ENCODE results near the gene A2ML1. TPM values are rescaled to one million over a fixed set of nuclear protein-coding genes. Genes with fewer than 3 reads are reported as not detected.

A2ML1 gene
- total and polyA plus RNA-seq, 2 of the 4 experiments (the other 2 are of a cell fraction) = not detected

- no peak overlapping the region for H4K5ac ChIP-seq (ENCODE audit: low read depth, low read length)
- no peak overlapping the region for H3K56ac ChIP-seq (ENCODE audit: extremely low read depth, insufficient read depth, low read length)
- no peaks in the 10 kb centered on the region for H4K20me1 ChIP-seq (ENCODE audit: insufficient read depth, low read length)
- dilution Hi-C loops (cut with HindIII; ENCODE audit: low sequenced_read_pairs, unreplicated experiment) (no loop called here), in situ Hi-C loops (cut with MboI; ENCODE audit: low sequenced_read_pairs) (loop anchor here (5.0 kb wide), 1 partner anchor 208 kb away; no protein-coding TSS in a partner anchor), intact Hi-C loops (cut with micrococcal nuclease) (loop anchor here (1.0 to 10.0 kb wide), 4 partner anchors 148 to 346 kb away; partner anchors contain the start of gene CLEC4E)
- H4K8ac ChIP-seq (ENCODE audit: low read depth in 2 of 2, low read length in 2 of 2) = no peak overlapping the region
- no peaks in the 10 kb centered on the region for H3K79me1 ChIP-seq (ENCODE audit: low read depth in 1 of 2, low read length in 2 of 2)
- no peak overlapping the region for H2BK15ac ChIP-seq (ENCODE audit: low read depth, low read length)
- H3K4me3 ChIP-seq (ENCODE audit: insufficient read depth, low read depth, low read length) = peak overlapping the region; percentile 63
- no peak overlapping the region for H2AK9ac ChIP-seq (replicated peaks; ENCODE audit: low read depth, low read length, poor library complexity)
- H3K27ac ChIP-seq (ENCODE audit: insufficient read depth, low read length) = no peak overlapping the region
- ChIA-PET CTCF (interaction anchor here (0.6 to 2.1 kb wide), 26 partner anchors 10 to 346 kb away, joined by 3 to 12 read pairs (median 4); partner anchors contain the start of gene PHC1), POLR2A (ENCODE audit: unreplicated experiment) (no interaction called here)
- H3K4me1 ChIP-seq (ENCODE audit: control insufficient read depth, insufficient read depth, low read length) = no peaks in the 10 kb centered on the region
- peak; percentile 22 for DNase-seq
- no peaks in the 10 kb centered on the region for H3K36me3 ChIP-seq (ENCODE audit: control insufficient read depth, insufficient read depth, low read length)
- no peak overlapping the region for H3K18ac ChIP-seq (ENCODE audit: low read depth, low read length)
- H2BK5ac ChIP-seq (ENCODE audit: low read depth, low read length, poor library complexity, severe bottlenecking) = no peak overlapping the region
- TF ChIP-seq CHD1 (IDR thresholded peaks at IDR 0.05; ENCODE audit: low read depth, low read length) = no peak
- TF ChIP-seq CTCF (conservative IDR thresholded peaks at IDR 0.05; ENCODE audit: low read depth, low read length) = peak; percentile 73
- no peak for TF ChIP-seq MAZ (IDR thresholded peaks at IDR 0.05; ENCODE audit: borderline replicate concordance, low read depth, low read length)
- TF ChIP-seq CEBPB (IDR thresholded peaks at IDR 0.05; ENCODE audit: low read depth, low read length) = peak; percentile 68
- peak; percentile 73 for TF ChIP-seq SMC3 (IDR thresholded peaks at IDR 0.05; ENCODE audit: low read depth, low read length)
- peak; percentile 65 for TF ChIP-seq RAD21 (IDR thresholded peaks at IDR 0.05; ENCODE audit: low read length)
- no peak overlapping the region for H4K91ac ChIP-seq (ENCODE audit: insufficient read depth, low read depth, low read length)
- WGBS, 2 experiments (ENCODE audit: extremely low coverage in 2 of 2, insufficient read length in 1 of 2) = no CpG with 5 or more reads among the region's 14 CpGs
- H3K27me3 ChIP-seq (ENCODE audit: control insufficient read depth, insufficient read depth, low read length) = peaks cover 2% of the 10 kb centered on the region
- no TSS peak for BruUV-seq (replicated peaks)
- H3K23ac ChIP-seq (ENCODE audit: low read depth, low read length) = no peak overlapping the region
- no peak overlapping the region for H2BK120ac ChIP-seq (ENCODE audit: low read depth, low read length)
- H3K14ac ChIP-seq (replicated peaks; ENCODE audit: low read depth, low read length) = no peak overlapping the region
- no peak overlapping the region for H2AK5ac ChIP-seq (ENCODE audit: low read depth, low read length)
- no peak overlapping the region for H2AFZ ChIP-seq (replicated peaks; ENCODE audit: low read length, poor library complexity)
- peak; percentile 95 for ATAC-seq (ENCODE audit: low read depth)
- H3K9ac ChIP-seq (ENCODE audit: low read depth, low read length) = peak overlapping the region; percentile 72
- H3K4ac ChIP-seq (ENCODE audit: low read depth, low read length) = no peak overlapping the region
- H3K9me3 ChIP-seq (ENCODE audit: control insufficient read depth, insufficient read depth, low read length) = no peaks in the 10 kb centered on the region
- peak overlapping the region; percentile 95 for H3K4me2 ChIP-seq (ENCODE audit: low read depth, low read length)
- no peaks in the 10 kb centered on the region for H3K9me1 ChIP-seq (ENCODE audit: insufficient read depth, low read length)
- H2BK20ac ChIP-seq (ENCODE audit: low read depth, low read length) = no peak overlapping the region
Measured at GRCh38 chr12:8890313-8891085, 68.1 kb downstream of the A2ML1 start.
